Esophagus squamous epithelium (tissue), 4 donors: ENCODE data around the gene ZNHIT2.

Experiments
- POLR2A ChIP-seq, 4 donors: fragments of 450-650 bp; IDR thresholded peaks; one replicate each; pipeline ENCODE4 v1.6.1; 2017; ENCODE audit warnings: antibody characterized with exemption in 4 of 4, mild to moderate bottlenecking in 4 of 4, moderate library complexity in 3 of 4
- TF ChIP-seq, protein P1 (sequence below), 6 experiments: fragments of 450-650 bp in 4 of 6; fragments of 200-600 bp in 2 of 6; sonication (generic) in 2 of 6; IDR thresholded peaks; one replicate each; pipeline ENCODE4 v1.5.1; 2016 to 2019; ENCODE audit warnings: antibody characterized with exemption in 6 of 6, mild to moderate bottlenecking in 4 of 6, moderate library complexity in 4 of 6

DNA sequence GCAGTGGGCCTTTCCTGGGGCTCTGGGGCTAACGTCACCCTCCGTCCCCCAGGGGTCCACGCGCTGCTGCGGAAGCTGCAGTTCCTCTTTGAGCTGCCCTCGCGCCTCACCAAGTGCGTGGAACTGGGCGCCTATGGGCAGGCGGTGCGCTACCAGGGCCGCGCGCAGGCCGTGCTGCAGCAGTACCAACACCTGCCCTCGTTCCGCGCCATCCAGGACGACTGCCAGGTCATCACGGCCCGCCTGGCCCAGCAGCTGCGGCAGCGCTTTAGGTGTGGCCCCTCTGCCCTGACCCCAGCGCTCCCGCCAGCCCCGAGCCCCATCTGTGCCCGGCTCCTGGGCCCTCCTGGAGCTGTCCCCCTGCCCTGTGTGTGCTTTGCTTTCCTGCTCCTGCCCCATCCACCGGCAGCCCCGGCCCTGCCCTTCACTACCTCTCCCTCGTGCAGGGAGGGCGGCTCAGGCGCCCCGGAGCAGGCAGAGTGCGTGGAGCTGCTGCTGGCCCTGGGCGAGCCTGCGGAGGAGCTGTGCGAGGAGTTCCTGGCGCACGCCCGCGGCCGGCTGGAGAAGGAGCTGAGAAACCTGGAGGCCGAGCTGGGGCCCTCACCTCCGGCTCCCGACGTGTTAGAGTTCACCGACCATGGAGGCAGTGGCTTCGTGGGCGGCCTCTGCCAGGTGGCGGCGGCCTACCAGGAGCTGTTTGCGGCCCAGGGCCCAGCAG lies 9.6 kb downstream of the ZNHIT2 start:
- TF ChIP-seq, protein P1, sequence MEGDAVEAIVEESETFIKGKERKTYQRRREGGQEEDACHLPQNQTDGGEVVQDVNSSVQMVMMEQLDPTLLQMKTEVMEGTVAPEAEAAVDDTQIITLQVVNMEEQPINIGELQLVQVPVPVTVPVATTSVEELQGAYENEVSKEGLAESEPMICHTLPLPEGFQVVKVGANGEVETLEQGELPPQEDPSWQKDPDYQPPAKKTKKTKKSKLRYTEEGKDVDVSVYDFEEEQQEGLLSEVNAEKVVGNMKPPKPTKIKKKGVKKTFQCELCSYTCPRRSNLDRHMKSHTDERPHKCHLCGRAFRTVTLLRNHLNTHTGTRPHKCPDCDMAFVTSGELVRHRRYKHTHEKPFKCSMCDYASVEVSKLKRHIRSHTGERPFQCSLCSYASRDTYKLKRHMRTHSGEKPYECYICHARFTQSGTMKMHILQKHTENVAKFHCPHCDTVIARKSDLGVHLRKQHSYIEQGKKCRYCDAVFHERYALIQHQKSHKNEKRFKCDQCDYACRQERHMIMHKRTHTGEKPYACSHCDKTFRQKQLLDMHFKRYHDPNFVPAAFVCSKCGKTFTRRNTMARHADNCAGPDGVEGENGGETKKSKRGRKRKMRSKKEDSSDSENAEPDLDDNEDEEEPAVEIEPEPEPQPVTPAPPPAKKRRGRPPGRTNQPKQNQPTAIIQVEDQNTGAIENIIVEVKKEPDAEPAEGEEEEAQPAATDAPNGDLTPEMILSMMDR (IDR thresholded peaks at IDR 0.05): no peak
- no peak for TF ChIP-seq POLR2A (IDR thresholded peaks at IDR 0.05)
